Limb (tissue), 2 donors: ENCODE data around the gene ABTB2.

ENCODE experiments used
- DNase-seq, 2 donors: peaks; one replicate each; pipeline ENCODE4 v3.0.0-alpha.2; 2016; ENCODE audit errors: extremely low spot score in 2 of 2

Gene ABTB2

DNA sequence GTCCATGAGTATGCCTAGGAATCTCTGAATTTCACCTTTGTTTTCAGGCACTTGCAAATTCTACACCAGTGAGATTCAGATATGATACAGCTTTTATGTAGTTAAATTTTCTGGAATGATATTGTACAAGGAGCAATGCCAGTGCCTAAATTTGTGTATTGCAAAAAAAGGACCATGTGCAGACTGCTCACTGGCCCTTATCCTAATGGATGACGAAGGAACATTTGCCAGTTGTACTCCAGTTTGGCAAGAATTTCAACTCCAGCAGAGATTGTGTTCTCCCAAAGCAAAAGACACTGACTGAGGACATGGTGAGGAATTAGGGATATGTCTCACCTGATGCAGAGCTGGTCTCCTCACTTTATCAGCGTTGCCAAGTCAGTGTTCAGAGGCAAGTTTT, 243.8 kb downstream of the ABTB2 start:
- DNase-seq = no peak

- DNase-seq = no peak
Measured at GRCh38 chr11:34111722-34112270, 246.0 kb downstream of the ABTB2 start.

- DNase-seq = no peak
Measured at GRCh38 chr11:34105957-34106504, 251.8 kb downstream of the ABTB2 start.

DNA sequence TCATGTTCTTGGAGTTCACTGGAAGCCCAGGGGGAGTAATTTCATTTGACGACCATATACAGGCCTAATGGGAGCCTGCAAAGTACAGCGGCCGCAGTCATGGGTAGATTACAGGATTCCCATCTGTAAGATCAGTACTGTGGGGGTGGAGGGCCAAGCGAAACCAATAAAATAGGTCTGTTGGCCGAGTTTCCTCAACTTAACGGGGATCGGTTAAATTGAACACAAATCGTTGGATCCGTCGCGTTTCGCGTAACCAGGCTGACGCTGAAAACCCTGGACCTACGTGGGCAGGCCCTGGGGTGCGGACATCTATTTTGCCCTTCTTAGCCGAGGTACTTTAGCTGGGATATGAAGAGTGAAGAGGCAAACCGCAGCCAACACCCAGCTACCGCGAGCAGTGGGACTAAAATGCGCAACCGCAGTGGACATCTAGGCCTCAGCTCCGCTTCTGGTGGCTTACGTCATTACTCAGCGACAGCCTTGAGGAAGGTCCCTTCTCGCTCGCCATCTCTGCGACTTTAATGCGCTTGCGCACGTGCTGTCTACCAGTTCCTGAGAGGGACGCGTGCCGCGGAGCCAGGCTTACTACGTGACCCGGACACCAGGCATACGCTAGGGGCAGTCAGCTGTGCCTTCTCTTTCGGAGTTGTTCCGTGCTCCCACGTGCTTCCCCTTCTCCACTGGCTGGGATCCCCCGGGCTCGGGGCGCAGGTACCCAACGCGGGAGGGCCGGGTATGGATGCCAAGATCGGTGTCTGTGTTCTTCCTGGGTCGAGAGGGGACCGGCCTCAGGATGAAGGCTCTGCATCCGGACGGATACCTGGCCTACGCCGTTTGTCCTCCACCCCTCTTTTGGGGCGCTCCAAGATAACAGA, 252.5 kb downstream of the ABTB2 start, which contains the start of gene NAT10:
Gene NAT10, plus strand, starts transcription at position 551 of the 878 bp plus-strand sequence. CDS start 2,597 bp downstream, outside the sequence.
- DNase-seq = peak; percentile 97 to 98

DNA sequence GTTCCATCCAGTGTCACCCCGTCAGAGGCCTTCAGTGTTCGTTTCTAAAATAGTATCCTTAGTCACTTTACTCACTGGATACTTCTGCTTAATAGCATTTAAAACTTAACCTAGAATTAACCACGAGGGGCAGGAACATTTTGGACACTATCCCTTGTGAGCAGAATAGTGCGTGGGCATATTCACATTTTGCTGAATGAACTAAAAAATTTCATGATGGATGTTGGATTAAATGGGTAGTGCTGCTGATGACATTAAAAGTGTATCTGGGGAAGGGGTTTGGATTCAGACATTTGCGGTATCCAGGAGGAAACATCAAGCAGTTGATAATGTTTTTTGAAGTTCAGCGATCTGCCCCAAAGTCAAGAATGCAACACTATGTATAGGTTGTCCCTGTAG, 253.1 kb downstream of the ABTB2 start:
- DNase-seq = no peak
